Lung (tissue), 12 donors: ENCODE data around the gene EDA. TPM values are rescaled to one million over a fixed set of nuclear protein-coding genes. Genes with fewer than 3 reads are reported as not detected.

Experiments used
- ATAC-seq: fragments of 200-7000 bp; cut with Tn5 transposase; one replicate; pipeline ENCODE4 v1.9.1; 2020; ENCODE audit warnings: moderate number of reproducible peaks; ENCODE audit not compliant: insufficient read depth, low FRiP score
- DNase-seq, 3 donors: peaks; one replicate each; pipeline ENCODE4 v3.0.0-alpha.2; 2013 to 2017
- H3K27ac ChIP-seq, 2 donors: one replicate each; pipeline ENCODE4 v1.5.1; 2013; ENCODE audit warnings: mild to moderate bottlenecking in 2 of 2, moderate library complexity in 2 of 2, control low read depth in 1 of 2, inconsistent platforms in 1 of 2, low read depth in 1 of 2, low read length in 1 of 2
- H3K27me3 ChIP-seq, 3 donors: one replicate each; pipeline ENCODE4 v1.5.1; 2013; ENCODE audit warnings: low read length in 2 of 3; ENCODE audit not compliant: control insufficient read depth in 3 of 3, insufficient read depth in 3 of 3
- H3K36me3 ChIP-seq, 4 donors: one replicate each; pipeline ENCODE4 v1.5.1; 2013; ENCODE audit warnings: low read length in 4 of 4, mild to moderate bottlenecking in 1 of 4, moderate library complexity in 1 of 4; ENCODE audit not compliant: control insufficient read depth in 4 of 4, insufficient read depth in 4 of 4
- H3K4me1 ChIP-seq, 5 donors: one replicate each; pipeline ENCODE4 v1.5.1; 2013; ENCODE audit warnings: low read length in 5 of 5, mild to moderate bottlenecking in 2 of 5, moderate library complexity in 1 of 5; ENCODE audit not compliant: control insufficient read depth in 5 of 5, insufficient read depth in 5 of 5
- H3K4me3 ChIP-seq: one replicate; pipeline ENCODE4 v1.5.1; 2013; ENCODE audit warnings: mild to moderate bottlenecking, control low read depth, moderate library complexity
- H3K9ac ChIP-seq, 2 donors: one replicate each; pipeline ENCODE4 v1.5.1; 2013; ENCODE audit warnings: low read length in 2 of 2, control low read depth in 1 of 2; ENCODE audit not compliant: insufficient read depth in 1 of 2
- H3K9me3 ChIP-seq, 4 donors: one replicate each; pipeline ENCODE4 v1.5.1; 2013; ENCODE audit warnings: low read length in 3 of 4, mild to moderate bottlenecking in 1 of 4, moderate library complexity in 1 of 4; ENCODE audit not compliant: control insufficient read depth in 4 of 4, insufficient read depth in 3 of 4
- CTCF ChIP-seq: IDR thresholded peaks from 2 replicates; pipeline ENCODE4 v1.5.1; 2012; ENCODE audit warnings: mild to moderate bottlenecking; ENCODE audit errors: control extremely low read depth, extremely low read depth
- WGBS, 2 donors: extraction: QIAGEN DNeasy Blood & Tissue Kit; methylation state at CpG; one replicate each; pipeline ENCODE4 v1.1.7; 2013; 5-methylcytosine and 5-hydroxymethylcytosine counted together
- polyA plus RNA-seq, 2 donors: library from polyadenylated mRNA; stranded (reverse); fragments of 200-250 nt; gene quantifications; one replicate each; pipeline ENCODE4 v1.2.1, GENCODE V29; 2013
- total RNA-seq, 2 donors: library from RNA; depleted of rRNA in 1 of 2; stranded (reverse); fragments of >200 nt in 1 of 2; gene quantifications; one replicate each; pipeline ENCODE4 v1.2.1, GENCODE V29; 2014 to 2021
- donor health status: control.
- donor health status: control.
- donor health status: Bipolar disorder and iron deficiency.
- donor health status: healthy.
- donor health status: DM: yes; HTN: yes; CAD: no.

The EDA gene
- total and polyA plus RNA-seq, 4 donors: 0.93 to 7.9 (median 3.1) TPM

- H3K36me3 ChIP-seq: no peaks in the 10 kb centered on the region
- no peaks in the 10 kb centered on the region for H3K4me1 ChIP-seq
- ATAC-seq (no peak), DNase-seq (no peak)
- H3K27me3 ChIP-seq: peaks cover 2 to 19% (median 3%) of the 10 kb centered on the region in 3 donors
- no peaks in the 10 kb centered on the region for H3K9me3 ChIP-seq
- WGBS, 2 donors: 80 to 84% methylated on average over 10 to 11 of the region's 11 CpGs
- no peak for TF ChIP-seq CTCF
- no peak overlapping the region for H3K27ac ChIP-seq
- no peak overlapping the region for H3K4me3 ChIP-seq
- H3K9ac ChIP-seq: no peak overlapping the region
These were observed 437.1 kb downstream of the EDA start for GRCh38 chrX:70052895-70053615.

DNA sequence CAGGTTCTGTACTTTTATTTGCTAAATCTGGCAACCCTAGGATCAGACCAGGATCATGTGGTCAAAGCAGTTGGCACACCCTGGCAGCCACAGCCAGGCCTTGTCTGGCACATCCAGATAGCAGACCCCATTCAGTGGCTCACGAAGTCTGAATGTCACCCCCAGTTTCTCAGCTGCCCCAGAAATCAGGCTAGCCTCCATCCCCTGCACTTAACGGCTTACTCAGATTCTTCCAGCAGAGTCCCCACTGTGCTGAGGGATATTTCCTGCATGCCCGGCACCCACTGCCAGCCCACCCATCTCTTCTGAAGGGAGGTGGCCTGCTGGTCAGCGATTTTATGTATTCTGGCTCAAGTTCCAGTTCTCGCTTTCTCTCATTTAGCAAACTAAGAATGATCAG lies 438.5 kb downstream of the EDA start:
- no peak overlapping the region for H3K4me3 ChIP-seq
- H3K27ac ChIP-seq: no peak overlapping the region
- no peaks in the 10 kb centered on the region for H3K9me3 ChIP-seq
- no peaks in the 10 kb centered on the region for H3K4me1 ChIP-seq
- no peak overlapping the region for H3K9ac ChIP-seq
- no peaks in the 10 kb centered on the region for H3K36me3 ChIP-seq
- peaks cover 2 to 18% (median 3%) of the 10 kb centered on the region in 3 donors for H3K27me3 ChIP-seq
- 76 to 87% methylated on average over 5 of the region's 5 CpGs for WGBS, 2 donors
- DNase-seq: no peak
- ATAC-seq: no peak
- no peak for TF ChIP-seq CTCF

- Histone ChIP-seq H3K27ac (no peak within 1 kb of the TSS), H3K36me3 (no peaks in the 10 kb centered on the region), H3K4me3 (no peak within 1 kb of the TSS), H3K9me3 (peaks cover 0 to 8% (median 0%) of the 10 kb centered on the region in 4 donors), H3K4me1 (no peaks in the 10 kb centered on the region), H3K27me3 (peaks cover 0 to 20% (median 0%) of the 10 kb centered on the region in 3 donors), H3K9ac (no peak within 1 kb of the TSS)
- WGBS, 2 donors: 88 to 96% methylated on average over 14 of the region's 14 CpGs
- TF ChIP-seq CTCF: no peak
- ATAC-seq (no peak), DNase-seq (no peak)
These were observed 446.2 kb downstream of the EDA start, which contains the start of gene OTUD6A for GRCh38 chrX:70062076-70062475. Gene OTUD6A, plus strand, starts transcription at chrX:70062457. Its CDS starts 68 bp downstream, at chrX:70062525.
